ENCODE measurements around the gene NAA50.

NAA50 gene

GRCh38 chr3:113698213-113698742 lies 47.8 kb downstream of the NAA50 start:
- TF ChIP-seq L3MBTL2 (conservative IDR thresholded peaks at IDR 0.05), result no peak
- no peak for TF ChIP-seq BHLHE40 (IDR thresholded peaks at IDR 0.05; ENCODE audit: borderline replicate concordance)
- TF ChIP-seq TARDBP (IDR thresholded peaks at IDR 0.05), result no peak
- TF ChIP-seq FOXM1 (IDR thresholded peaks at IDR 0.05; ENCODE audit: borderline replicate concordance), result no peak
- no peak for TF ChIP-seq PKNOX1 (IDR thresholded peaks at IDR 0.05)
- TF ChIP-seq SP1 (IDR thresholded peaks at IDR 0.05), result no peak
- TF ChIP-seq ARNT (IDR thresholded peaks at IDR 0.05), result no peak
- TF ChIP-seq LEF1 (IDR thresholded peaks at IDR 0.05; ENCODE audit: borderline replicate concordance), result no peak
- TF ChIP-seq ELF4 (IDR thresholded peaks at IDR 0.05), result no peak
- TF ChIP-seq FOXK2 (IDR thresholded peaks at IDR 0.05), result no peak
- no peak for TF ChIP-seq ZNF384 (IDR thresholded peaks at IDR 0.05)
- TF ChIP-seq SUZ12 (IDR thresholded peaks at IDR 0.05), result no peak
- no peak for TF ChIP-seq NFRKB (IDR thresholded peaks at IDR 0.05)
- TF ChIP-seq CTBP1 (IDR thresholded peaks at IDR 0.05; ENCODE audit: borderline replicate concordance), result no peak
- no peak for TF ChIP-seq FOXA1 (IDR thresholded peaks at IDR 0.05)
- no peak for TF ChIP-seq HDGF (IDR thresholded peaks at IDR 0.05; ENCODE audit: borderline replicate concordance)
- ChIA-PET POLR2A (no interaction called here), CTCF (interaction anchor here (0.5 kb wide), 1 partner anchor 14 kb away, joined by 3 read pairs; no protein-coding TSS in a partner anchor)
- no peak for DNase-seq (ENCODE audit: extremely low spot score)

- ChIA-PET POLR2A (no interaction called here), CTCF (no interaction called here)
- DNase-seq (ENCODE audit: extremely low spot score), result no peak
- TF ChIP-seq ELF4 (IDR thresholded peaks at IDR 0.05) (no peak), ZNF384 (IDR thresholded peaks at IDR 0.05) (no peak), BHLHE40 (IDR thresholded peaks at IDR 0.05; ENCODE audit: borderline replicate concordance) (no peak), FOXK2 (IDR thresholded peaks at IDR 0.05) (no peak), NFRKB (IDR thresholded peaks at IDR 0.05) (no peak)
These were observed 48.5 kb downstream of the NAA50 start for GRCh38 chr3:113697500-113698090.

GRCh38 chr3:113696658-113697499 lies 49.2 kb downstream of the NAA50 start:
- peak; percentile 97 for DNase-seq (ENCODE audit: extremely low spot score)
- POLR2A ChIA-PET, result interaction anchor here (0.6 to 1.2 kb wide), 6 partner anchors 12 to 142 kb away, joined by 3 to 7 read pairs (median 3); partner anchors contain the start of genes ATP6V1A and GRAMD1C

GRCh38 chr3:113695786-113696645 lies 50.0 kb downstream of the NAA50 start, which contains the start of gene USF3:
USF3 (minus strand) TSS chr3:113696642; CDS start chr3:113674878, 21,764 bp downstream.
- TF ChIP-seq FOXM1 (IDR thresholded peaks at IDR 0.05; ENCODE audit: borderline replicate concordance), result peak; percentile 49; the same call in 1 of the 2 replicates
- TF ChIP-seq NFRKB (IDR thresholded peaks at IDR 0.05), result no peak
- peak; percentile 75 for TF ChIP-seq L3MBTL2 (conservative IDR thresholded peaks at IDR 0.05)
- no peak for TF ChIP-seq ARNT (IDR thresholded peaks at IDR 0.05)
- no peak for TF ChIP-seq TARDBP (IDR thresholded peaks at IDR 0.05)
- TF ChIP-seq CTBP1 (IDR thresholded peaks at IDR 0.05; ENCODE audit: borderline replicate concordance), result no peak
- no peak for TF ChIP-seq SP1 (IDR thresholded peaks at IDR 0.05)
- DNase-seq (ENCODE audit: extremely low spot score), result peak; percentile 80
- POLR2A ChIA-PET, result interaction anchor here (0.6 to 2.6 kb wide), 8 partner anchors 13 to 332 kb away, joined by 3 to 7 read pairs (median 3); partner anchors contain the start of genes ATP6V1A, GRAMD1C and SPICE1
- CTCF ChIA-PET, result no interaction called here

More at GRCh38 chr3:113696658-113697499, 49.2 kb downstream of the NAA50 start:
- TF ChIP-seq ELF4 (IDR thresholded peaks at IDR 0.05) (peak; percentile 62), FOXK2 (IDR thresholded peaks at IDR 0.05) (no peak), L3MBTL2 (conservative IDR thresholded peaks at IDR 0.05) (peak; percentile 48; the same call in 1 of the 2 replicates), PKNOX1 (IDR thresholded peaks at IDR 0.05) (peak; percentile 100), LEF1 (IDR thresholded peaks at IDR 0.05; ENCODE audit: borderline replicate concordance) (no peak)
- CTCF ChIA-PET, result no interaction called here

- CTCF ChIA-PET, result no interaction called here
- POLR2A ChIA-PET, result interaction anchor here (1.0 to 2.6 kb wide), 4 partner anchors 22 to 331 kb away, joined by 3 to 7 read pairs (median 6); partner anchors contain the start of genes ATP6V1A and SPICE1
- peak; percentile 14 for DNase-seq (ENCODE audit: extremely low spot score)
- no peak for TF ChIP-seq FOXM1 (IDR thresholded peaks at IDR 0.05; ENCODE audit: borderline replicate concordance)
- TF ChIP-seq SUZ12 (IDR thresholded peaks at IDR 0.05), result no peak
- no peak for TF ChIP-seq NFRKB (IDR thresholded peaks at IDR 0.05)
- TF ChIP-seq TARDBP (IDR thresholded peaks at IDR 0.05), result no peak
- TF ChIP-seq SP1 (IDR thresholded peaks at IDR 0.05), result no peak
- no peak for TF ChIP-seq ELF4 (IDR thresholded peaks at IDR 0.05)
- TF ChIP-seq FOXK2 (IDR thresholded peaks at IDR 0.05), result no peak
- TF ChIP-seq LEF1 (IDR thresholded peaks at IDR 0.05; ENCODE audit: borderline replicate concordance), result no peak
- TF ChIP-seq BHLHE40 (IDR thresholded peaks at IDR 0.05; ENCODE audit: borderline replicate concordance), result no peak
- no peak for TF ChIP-seq ZNF384 (IDR thresholded peaks at IDR 0.05)
- TF ChIP-seq PKNOX1 (IDR thresholded peaks at IDR 0.05), result no peak
- no peak for TF ChIP-seq ARNT (IDR thresholded peaks at IDR 0.05)
- no peak for TF ChIP-seq HDGF (IDR thresholded peaks at IDR 0.05; ENCODE audit: borderline replicate concordance)
- TF ChIP-seq FOXA1 (IDR thresholded peaks at IDR 0.05), result no peak
- TF ChIP-seq L3MBTL2 (conservative IDR thresholded peaks at IDR 0.05), result no peak
- no peak for TF ChIP-seq CTBP1 (IDR thresholded peaks at IDR 0.05; ENCODE audit: borderline replicate concordance)
These were observed 50.6 kb downstream of the NAA50 start for GRCh38 chr3:113695431-113695785.

Measured in HEK293T (cell line).